ENCODE results near the gene CRKL. TPM values are rescaled to one million over a fixed set of nuclear protein-coding genes. Genes with fewer than 3 reads are reported as not detected.
"Not testable (repeated sequence)": the region's sequence is repeated elsewhere in the genome, so short reads cannot be mapped to it uniquely, and the experiment has no call there.

CRKL gene
- total RNA-seq, 1 donor from 2014 or later: 58.3 TPM

DNA sequence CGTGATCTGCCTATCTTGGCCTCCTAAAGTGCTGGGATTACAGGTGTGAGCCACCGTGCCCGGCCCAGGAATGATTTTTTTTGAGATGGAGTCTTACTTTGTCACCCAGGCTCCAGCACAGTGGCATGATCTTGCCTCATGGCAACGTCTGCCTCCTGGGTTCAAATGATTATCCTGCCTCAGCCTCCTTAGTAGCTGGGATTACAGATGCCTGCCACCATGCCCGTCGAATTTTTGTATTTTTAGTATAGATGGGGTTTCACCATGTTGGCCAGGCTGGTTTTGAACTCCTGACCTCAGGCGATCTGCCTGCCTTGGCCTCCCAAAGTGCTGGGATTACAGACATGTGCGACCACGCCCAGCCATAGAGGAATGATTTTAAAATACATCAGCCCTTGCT, 17.8 kb downstream of the CRKL start:
- not testable (repeated sequence) for DNase-seq

DNA sequence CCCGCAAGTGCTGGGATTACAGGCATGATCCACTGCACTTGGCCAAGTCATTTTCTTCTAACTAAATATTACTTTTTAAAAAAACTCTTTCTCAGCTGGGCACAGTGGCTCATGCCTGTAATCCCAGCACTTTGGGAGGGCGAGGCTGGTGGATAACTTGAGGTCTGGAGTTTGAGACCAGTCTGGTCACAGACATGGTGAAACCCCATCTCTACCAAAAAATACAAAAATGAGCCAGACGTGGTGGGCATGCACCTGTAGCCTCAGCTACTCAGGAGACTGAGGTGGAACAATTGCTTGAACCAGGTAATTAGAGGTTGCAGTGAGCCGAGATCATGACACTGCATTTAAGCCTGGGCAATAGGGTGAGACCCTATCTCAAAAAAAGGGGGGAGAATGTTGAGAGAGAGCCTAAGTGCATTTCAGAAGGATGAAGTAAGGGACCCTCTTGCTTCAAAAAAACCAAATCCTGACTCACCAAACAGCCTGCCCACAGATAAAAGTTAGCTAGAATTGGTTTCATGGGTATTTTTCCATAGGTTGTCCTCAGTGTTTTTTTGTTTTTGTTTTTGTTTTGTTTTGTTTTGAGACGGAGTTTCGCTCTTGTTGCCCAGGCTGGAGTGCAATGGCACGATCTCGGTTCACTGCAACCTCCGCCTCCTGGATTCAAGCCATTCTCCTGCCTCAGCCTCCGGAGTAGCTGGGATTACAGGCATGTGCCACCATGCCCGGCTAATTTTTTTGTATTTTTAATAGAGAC, 18.8 kb downstream of the CRKL start:
- not testable (repeated sequence) for DNase-seq

DNA sequence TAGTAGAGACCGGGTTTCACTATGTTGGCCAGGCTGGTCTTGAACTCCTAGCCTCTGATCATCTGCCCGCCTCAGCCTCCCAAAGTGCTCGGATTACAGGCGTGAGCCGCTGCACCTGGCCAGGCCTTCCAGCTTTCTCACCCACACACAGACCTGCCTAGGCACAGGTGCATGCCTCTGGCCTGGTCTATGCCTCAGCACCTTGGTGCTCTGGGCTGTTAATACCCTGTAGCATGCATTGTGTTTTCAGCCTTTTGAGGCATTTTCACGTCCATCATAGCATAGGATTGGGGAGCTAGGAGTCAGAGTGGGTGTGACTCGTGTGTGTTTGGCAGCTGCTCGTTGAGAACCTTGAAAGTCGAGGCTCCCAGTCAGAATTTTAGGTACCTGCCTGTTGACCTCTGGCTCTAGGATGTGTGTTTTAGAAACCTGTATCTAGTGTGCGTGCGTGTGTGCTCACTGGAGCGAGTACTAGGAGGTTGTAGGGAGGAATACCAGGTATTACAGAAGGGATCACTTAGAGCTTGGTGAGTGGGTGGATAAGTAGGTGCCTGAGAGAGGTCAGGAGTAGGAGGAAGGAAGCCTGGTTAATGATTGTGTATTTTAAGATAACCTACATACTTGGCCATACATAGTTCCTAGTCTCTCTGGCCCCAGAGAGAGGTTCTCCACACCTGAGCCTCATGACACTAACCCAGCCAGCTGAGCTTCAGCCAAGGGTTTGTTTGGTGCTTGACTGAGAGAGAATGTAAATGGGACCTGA, 20.0 kb downstream of the CRKL start:
- no peak for DNase-seq

DNA sequence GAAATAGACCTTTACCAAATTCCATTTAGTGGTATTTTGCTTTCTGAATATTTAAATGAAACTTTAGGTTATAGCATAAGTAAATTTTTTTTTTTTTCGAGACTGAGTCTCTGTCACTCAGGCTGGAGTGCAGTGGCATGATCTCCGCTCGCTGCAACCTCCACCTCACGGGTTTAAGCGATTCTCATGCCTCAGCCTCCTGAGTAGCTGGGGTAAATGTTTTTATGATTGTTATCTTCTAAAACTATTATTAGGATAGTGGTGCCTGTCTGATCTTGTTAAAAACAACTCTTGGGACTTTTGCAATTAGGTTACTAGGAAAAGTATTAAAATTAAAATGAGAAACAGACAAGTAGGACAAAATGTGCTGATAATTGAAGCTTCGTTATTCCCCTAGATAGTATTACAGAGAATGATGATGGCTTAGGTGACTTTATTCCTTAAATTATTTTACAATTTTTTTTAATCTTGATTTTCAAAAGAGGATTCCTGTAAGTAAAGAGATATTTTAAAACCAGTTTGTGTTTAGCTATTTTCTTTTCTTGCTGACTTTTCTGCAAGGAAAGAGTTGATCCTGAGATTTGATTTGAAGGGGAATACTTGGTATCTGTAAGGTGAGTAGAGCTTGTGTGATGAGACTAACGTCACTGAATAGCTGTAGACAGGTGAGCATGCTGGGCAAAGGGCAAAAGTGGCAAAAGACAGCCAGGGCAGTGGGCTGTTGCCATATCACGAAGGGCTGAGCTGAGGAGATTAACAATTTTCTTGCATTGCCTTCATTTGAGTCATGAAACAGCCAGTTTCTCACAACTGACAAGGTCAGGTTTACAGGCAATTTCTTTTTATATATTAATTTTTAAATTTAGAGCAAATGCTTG, 20.8 kb downstream of the CRKL start:
- DNase-seq: no peak

DNA sequence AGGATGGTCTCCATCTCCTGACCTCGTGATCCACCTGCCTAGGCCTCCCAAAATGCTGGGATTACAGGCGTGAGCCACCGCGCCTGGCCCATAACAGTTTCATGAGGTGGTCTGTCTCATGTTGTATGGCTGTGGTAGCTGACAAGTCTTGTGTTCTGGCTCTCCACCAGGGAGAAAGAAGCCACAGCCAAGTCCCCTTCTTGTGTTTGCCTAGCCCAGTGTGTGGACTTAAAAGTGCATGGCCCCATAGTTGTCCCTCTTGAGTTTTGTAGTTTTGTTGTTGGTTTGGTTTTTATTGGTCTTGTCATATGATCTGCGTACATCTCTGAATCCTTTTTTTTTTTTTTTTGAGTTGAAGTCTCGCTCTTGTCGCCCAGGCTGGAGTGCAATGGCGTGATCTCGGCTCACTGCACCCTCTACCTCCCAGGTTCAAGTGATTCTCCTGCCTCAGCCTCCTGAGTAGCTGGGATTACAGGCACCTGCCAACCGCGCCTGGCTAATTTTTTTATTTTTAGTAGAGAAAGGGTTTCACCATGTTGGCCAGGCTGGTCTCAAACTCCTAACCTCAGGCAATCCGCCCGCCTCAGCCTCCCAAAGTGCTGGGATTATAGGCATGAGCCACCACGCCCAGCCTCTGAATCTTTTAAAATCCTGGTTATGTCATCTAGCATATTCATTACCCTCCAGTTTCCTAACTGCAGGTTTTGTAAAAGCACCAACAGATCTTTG, 22.4 kb downstream of the CRKL start:
- DNase-seq: not testable (repeated sequence)

DNA sequence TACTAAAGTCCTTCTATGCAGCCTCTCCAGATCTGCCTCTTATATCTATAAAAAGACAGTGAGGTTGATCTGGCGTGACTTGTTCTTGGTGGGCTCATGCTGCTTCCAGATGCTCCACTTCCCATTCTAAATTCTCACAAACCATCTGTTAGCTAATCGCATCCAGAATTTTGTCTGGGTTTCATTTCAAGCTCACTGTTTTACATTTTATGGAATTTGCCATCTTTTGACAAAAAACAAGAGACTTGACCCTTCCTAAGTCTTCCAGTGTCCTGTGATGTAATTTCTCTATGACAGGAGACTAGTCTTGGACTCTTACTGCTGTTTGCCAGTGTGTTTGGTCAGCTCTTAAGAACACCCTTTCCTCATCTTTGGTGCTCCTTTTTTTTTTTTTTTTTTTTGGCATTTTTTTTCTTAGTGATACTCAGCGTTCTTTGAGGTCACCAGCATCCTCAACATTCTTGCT, 23.0 kb downstream of the CRKL start:
- DNase-seq: no peak

DNA sequence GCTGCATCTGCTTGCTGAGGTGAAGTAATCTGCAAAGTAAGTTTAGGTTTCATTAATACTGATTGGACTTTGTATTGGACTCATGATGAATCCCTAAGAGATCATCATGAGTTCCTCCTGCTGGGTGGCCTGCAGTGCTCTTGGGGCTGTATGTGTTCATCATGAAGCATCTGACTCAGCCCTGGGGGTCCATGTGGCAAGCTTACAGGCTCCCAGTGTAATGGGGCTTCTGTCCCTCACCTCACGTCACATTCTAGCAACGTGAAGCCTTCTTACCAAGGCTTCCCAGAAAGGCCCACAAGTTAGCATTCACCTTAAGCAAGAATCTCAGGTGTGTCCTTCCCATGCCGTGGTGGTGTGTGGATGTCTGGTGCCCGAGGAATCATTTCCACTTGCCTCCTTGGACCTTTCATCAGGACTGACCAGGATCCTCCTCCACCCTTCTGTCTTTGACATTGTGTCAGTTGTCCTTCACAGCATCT, 23.7 kb downstream of the CRKL start:
- DNase-seq: no peak

DNA sequence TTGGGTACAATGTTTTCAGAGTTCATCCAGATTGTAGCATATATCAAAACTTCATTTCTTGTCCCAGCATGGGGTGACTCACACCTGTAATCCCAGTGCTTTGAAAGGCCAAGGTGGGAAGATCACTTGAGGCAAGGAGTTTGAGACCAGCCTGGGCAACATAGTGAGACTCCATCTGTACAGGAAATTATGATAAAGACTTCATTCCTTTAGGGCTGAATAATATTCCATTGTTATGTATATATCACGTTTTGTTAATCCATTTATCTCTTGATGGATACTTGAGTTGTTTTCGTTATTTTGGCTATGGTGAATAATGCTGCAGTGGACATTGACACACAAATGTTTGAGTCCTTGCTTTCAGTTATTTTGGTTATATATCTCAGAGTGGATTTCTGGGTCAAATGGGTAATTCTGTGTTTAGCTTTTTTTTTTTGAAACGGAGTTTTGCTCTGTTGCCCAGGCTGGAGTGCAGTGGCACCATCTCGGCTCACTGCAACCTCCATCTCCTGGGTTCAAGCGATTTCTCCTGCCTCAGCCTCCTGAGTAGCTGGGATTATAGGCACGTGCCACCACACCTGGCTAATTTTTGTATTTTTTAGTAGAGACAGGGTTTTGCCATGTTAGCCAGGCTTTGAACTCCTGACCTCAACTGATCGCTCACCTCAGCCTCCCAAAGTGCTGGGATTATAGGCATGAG, 25.1 kb downstream of the CRKL start:
- DNase-seq: not testable (repeated sequence)

DNA sequence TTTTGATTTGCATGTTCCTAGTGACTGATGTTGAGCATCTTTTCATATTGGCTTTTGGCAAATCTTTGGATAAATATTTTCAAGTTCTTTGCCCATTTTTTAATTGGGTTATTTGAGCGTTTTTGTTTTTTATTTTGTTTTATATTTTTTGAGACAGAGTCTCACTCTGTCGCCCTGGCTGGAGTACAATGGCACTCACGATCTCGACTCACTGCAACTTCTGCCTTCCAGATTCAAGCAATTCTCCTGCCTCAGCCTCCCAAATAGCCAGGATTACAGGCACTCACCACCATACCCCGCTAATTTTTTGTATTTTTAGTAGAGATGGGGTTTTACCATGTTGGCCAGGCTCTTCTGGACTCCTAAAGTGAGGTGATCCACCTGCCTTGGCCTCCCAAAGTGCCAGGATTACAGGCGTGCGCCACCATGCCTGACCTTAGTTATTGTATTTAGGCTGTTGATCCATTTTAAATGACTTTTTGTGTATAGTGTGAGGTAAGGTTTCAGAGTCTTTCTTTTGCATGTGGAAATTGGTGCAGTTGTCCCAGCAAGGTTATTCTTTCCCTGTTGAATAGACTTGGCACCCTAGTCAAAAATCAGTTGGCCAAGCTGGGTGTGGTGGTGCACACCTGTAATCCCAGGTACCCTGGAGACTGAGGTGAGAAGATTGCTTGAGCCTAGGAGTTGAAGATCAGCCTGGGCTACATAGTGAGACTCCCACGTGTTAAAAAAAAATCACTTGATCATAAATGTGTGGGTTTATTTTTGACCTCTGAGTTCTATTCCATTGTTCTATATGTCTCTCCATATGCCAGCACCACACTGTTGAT, 26.1 kb downstream of the CRKL start:
- no peak for DNase-seq

DNA sequence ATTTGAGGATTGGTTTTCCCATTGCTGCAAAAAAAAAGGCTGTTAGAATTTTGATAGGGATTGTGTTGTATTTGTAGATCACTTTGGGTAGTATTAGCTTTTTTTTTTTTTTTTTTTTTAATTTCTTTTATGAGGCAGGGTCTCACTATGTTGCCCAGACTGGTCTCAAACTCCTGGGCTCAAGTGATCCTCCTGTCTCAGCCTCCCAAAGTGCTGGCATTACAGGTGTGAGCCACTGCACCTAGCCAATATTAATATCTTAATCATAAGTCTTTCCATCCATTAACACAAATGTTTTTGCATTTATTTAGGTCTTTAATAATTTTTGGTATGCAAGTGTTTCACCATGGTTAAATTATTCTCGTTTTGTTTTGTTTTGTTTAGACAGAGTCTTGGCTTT, 26.8 kb downstream of the CRKL start:
- DNase-seq: no peak

DNA sequence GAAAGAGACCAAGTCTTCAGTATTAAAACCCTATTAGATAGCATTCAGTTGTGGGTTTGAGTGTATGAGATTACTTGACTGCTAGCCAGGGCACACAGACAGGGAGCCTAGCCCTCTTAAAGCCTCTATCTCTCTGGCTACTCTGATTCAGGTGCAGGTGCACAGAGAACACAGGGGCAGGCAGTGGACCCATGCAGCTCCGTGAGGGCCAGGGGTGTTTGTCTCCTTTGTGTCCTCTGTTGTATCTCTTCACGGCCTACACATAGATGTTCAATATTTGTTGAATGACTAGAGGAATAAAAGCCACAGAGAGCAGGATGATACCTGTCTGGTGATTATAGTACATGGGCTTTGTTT, 28.3 kb downstream of the CRKL start:
- no peak for DNase-seq

DNA sequence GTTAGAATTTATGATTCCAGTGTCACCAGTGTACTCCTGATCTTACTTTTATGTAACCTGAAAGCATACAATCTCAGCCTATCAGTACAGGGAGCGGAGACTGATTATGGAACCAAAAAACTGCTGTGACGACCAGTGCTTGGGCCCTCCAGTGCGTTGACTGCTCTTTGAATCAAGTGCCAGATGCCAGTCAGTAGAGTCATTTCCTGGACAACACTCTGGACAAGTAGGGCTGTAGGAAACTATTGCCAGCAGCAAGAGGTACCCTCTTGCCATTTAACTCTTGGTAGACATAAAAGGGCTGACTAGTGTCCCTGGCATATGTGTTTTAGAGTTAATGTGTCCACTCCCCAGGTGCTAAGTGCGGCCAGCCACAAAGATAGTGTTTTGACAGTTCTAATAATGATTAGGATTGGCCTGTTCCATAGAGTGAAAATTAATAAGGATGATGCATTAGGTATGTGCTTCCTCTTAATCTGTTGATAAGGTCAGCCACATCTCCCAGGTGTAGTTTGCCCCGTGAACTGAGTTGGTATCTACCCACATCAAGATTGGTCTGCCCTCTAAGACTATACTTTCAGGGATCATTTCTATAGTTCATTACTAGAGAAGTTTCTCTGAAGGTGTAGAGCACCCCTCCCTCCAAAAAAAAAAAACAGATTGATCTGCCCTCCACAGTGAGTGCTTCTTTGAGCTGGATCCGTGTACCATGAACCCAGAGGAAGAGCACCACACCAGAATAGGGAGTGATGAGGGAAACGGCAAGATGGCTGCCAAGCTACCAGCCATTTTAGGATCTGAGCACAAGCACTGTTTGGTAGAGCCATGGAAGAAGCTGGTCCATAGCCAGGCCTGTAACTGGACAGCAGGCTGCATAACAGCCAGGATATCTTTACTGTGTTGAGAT, 29.1 kb downstream of the CRKL start:
- no peak for DNase-seq

DNA sequence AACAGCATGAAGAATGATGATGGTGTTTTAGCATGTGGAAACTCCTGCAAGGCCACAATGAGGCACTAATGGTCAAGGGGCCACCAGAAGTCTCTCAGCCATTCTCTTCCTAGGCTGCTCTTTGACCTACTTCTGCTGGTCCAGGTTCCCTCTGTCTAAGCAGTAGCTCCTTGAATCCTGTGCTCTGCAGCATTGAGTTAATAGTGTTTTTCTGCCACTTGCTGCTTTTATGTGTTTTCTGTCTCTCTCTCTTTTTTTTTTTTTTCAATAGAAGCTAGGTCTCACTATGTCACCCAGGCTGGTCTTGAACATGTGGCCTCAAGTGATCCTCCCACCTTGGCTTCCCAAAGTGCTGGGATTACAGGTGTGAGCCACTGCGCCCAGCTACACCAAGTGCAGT, 29.8 kb downstream of the CRKL start:
- DNase-seq: no peak

DNA sequence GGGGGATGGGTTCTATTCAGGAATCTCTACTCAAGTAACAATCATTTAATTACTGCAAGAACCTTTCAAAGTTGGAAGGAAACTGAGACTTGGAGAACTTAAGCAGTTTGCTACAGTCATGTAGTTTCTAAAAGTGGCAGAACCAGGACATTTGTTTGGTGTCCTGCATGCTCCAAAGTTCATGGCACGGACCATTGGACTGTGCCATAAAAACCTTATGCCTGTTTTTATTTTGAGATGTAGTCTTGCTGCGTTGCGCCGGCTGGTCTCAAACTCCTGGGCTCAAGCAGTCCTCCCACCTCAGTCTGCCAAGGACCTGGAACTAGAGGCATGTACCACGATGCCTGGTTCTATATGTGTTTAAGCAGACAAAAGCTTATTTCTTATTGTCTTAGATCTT, 31.2 kb downstream of the CRKL start:
- DNase-seq: no peak

DNA sequence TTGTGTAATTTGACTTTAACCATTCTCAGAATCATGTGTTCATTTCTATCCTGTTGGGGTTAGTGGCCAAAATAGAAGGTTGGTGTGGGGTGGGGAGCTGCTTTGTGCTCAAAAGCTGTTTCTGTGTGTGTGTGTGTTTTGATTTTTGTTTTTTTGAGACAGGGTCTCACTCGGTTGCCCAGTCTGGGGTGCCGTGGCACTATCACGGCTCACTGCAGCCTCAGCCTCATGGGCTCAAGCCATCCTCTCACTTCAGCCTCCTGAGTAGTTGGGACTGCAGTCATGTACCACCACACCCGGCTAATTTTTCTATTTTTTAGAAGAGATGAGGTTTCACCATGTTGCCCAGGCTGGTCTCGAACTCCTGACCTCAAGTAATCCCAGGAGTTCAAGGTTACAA, 31.8 kb downstream of the CRKL start:
- DNase-seq: no peak

DNA sequence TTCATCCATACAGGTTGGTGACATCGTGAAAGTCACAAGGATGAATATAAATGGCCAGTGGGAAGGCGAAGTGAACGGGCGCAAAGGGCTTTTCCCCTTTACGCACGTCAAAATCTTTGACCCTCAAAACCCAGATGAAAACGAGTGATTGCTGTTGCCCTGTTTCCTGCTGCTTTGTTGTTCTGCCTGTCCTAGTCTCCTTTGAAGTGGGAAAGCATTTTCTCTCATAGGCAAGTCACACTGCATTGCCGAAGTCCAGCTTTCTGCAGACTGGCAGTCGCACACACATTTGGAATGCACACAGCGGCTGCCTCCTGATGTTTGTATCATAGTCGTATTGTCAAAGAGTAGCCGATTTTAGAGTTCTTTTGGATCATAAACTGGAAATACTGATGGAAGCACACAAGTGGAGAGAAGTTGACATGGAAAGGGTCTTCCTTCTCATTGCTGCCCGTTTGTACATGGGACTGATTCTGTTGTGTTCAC, 32.5 kb downstream of the CRKL start:
- DNase-seq: no peak

DNA sequence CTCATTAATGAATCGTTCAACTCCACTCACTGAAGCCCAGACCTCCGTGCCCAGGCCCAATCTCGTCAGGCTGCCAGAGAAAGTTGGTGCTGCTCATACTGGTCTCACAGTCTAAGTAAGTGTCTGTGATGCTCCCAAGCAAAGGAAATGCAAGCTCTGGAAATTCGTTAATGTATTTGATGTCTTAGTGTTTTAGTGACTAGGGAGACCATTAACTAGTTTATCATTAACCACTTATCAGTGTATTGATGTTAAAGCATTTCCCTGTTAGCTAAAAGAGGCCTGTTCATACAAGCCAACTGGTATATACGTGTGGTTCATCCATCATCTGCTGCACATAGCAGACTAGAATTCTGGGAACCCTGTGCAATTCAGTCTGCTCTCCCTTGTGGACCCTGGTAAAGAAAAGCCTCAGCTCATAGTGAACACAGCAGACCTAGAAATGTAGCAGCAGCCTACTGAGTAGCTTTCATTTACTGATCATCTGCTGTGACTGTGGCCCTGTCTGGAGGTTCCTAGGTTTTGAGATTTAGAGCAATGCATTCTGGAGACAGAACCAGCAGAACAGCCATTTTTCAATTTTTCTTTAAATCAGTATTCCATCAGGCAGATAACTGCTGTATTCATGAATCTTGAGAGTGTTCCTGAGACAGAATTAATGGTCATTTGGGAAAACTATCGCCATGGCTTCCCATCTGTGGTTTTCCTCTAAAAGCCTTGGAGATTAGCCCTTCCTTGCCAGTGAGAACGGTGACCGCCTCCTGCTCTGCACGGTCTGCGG, 34.1 kb downstream of the CRKL start:
- no peak for DNase-seq

DNA sequence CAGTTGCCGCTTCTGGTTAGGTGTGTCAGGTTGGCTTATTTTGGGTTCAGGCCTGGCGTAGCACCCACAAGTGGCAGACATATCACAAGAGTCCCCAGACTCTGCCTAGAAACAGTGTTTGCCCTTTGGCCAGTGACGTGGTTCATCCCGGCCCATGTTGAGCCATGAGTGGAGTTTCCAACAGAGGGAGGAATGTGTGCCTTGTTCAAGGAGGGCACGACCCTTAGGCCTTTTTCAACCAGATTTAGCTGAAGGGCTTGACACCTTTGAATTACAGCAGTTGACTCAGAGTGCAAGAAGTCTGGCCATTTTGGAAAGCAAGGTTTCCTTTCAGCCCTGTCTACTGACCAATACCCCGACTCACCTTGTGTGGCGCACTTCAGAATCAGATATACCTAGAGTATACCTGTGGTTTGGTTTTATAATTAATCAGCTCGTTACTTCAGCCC, 34.7 kb downstream of the CRKL start:
- no peak for DNase-seq
